GM10248 (cell line): ENCODE results near the gene ZNF740.

Experiments
- CTCF ChIA-PET: fragments of 300-600 bp; sonication (Branson Sonifier 250); formaldehyde crosslinking; extraction: SDS; loops from one replicate; lab custom pipeline; 2021; ENCODE audit warnings: antibody characterized with exemption; lab: Yijun Ruan, JAX
- POLR2A ChIA-PET: fragments of 350-650 bp; sonication (Branson Sonifier 250); formaldehyde crosslinking; extraction: SDS; loops from one replicate; lab custom pipeline; 2020; ENCODE audit warnings: antibody characterized with exemption; lab: Yijun Ruan, JAX
- DNase-seq: peaks from one replicate; pipeline ENCODE4 v3.0.0; 2012; ENCODE audit errors: extremely low spot score
- TF ChIP-seq, protein P1 (sequence below): IDR thresholded peaks from 2 replicates; pipeline ENCODE4 v1.5.1; 2012; ENCODE audit warnings: mild to moderate bottlenecking, low read depth; ENCODE audit errors: extremely low read depth, missing control alignments, control extremely low read depth

ZNF740 gene

DNA sequence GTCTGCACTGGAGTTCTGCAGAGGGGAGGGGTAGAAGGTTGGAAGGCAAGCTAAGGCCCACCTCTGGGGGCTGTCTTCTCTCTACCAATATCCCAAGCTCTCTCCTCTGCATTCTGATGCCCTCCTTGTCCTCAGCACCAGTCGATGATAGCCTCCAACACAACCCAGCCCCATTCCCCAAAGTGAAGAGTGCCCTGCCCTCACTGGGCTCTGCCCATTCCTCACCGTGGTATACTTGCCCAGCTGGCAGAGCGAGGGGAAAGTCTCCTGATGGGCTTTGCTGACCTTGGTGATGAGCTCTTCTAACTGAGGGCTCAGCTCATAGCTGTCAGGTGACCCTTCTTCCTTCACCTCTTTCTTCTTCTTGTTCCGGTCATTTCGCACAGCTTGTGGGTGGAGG lies 33.7 kb downstream of the ZNF740 start:
- POLR2A ChIA-PET = interaction anchor here (0.6 to 0.9 kb wide), 3 partner anchors 71 to 250 kb away, joined by 3 to 4 read pairs (median 4); partner anchors contain the start of gene AAAS
- DNase-seq = no peak
- TF ChIP-seq, protein P1, sequence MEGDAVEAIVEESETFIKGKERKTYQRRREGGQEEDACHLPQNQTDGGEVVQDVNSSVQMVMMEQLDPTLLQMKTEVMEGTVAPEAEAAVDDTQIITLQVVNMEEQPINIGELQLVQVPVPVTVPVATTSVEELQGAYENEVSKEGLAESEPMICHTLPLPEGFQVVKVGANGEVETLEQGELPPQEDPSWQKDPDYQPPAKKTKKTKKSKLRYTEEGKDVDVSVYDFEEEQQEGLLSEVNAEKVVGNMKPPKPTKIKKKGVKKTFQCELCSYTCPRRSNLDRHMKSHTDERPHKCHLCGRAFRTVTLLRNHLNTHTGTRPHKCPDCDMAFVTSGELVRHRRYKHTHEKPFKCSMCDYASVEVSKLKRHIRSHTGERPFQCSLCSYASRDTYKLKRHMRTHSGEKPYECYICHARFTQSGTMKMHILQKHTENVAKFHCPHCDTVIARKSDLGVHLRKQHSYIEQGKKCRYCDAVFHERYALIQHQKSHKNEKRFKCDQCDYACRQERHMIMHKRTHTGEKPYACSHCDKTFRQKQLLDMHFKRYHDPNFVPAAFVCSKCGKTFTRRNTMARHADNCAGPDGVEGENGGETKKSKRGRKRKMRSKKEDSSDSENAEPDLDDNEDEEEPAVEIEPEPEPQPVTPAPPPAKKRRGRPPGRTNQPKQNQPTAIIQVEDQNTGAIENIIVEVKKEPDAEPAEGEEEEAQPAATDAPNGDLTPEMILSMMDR = no peak
- CTCF ChIA-PET = interaction anchor here (0.8 to 19.5 kb wide), 38 partner anchors 9 to 294 kb away, joined by 3 to 383 read pairs (median 7); partner anchors contain the start of genes AAAS, CSAD, ESPL1 and MYG1

DNA sequence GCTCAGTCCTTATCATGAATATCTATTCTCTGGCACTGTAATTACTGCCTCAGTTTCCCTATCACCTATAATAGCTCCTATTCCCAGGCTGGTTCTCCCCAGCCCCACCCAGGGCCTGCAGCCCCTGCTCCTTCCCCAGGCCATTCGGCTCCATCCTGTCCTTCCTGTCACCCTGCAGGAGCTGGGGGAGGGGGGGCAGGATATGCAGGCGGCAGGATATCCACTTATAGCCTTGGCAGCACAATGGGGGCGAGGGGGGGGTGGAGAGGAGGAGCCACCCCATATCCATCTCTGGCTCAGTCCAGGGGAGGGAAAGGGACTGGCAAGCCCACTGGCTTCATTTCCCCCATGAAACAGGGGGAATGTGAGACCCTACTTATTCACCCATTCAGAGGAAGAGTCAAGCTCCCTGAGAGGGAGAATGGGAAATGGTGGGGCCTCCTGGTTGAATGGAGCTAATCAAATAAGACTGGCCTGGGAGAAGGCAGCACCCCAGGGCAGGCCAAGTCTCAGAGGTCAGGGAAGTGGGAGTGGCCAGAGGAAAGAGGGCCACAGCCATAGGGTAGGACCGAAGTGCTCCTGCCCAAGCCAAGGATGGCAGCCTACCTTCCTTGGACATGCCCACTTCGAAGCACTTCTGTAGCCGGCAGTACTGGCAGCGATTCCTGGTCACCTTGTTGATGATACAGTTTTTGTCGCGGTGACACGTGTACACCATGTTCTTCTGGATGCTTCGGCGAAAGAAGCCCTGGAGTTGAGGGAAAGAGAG lies 34.3 kb downstream of the ZNF740 start:
- DNase-seq = no peak
- POLR2A ChIA-PET = interaction anchor here (0.6 to 0.8 kb wide), 2 partner anchors 71 to 249 kb away, joined by 3 to 4 read pairs; no protein-coding TSS in a partner anchor
- TF ChIP-seq, protein P1 = no peak
- CTCF ChIA-PET = interaction anchor here (1.1 to 19.5 kb wide), 24 partner anchors 11 to 294 kb away, joined by 3 to 383 read pairs (median 10); partner anchors contain the start of genes AAAS, CSAD, ESPL1 and MYG1

DNA sequence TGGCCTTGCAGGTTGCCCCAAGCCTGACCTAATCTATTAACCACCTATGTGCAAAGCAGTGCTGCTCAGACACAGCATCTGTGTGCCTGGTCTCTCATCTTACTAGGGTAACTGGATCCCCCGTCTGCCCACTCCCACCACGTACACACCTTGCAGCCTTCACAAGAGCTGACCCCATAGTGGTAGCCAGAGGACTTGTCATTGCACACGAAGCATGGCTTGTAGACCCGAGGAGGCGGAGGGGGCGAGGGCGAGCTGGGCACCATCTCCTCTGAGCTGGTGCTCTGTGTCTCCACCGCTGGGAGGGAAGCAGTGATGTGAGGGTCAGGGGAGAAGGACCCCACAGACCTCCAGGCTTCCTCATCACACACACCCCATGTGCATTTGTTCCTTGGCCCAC lies 35.0 kb downstream of the ZNF740 start:
- DNase-seq = no peak
- POLR2A ChIA-PET = no interaction called here
- TF ChIP-seq, protein P1 = no peak
- CTCF ChIA-PET = interaction anchor here (1.1 to 19.5 kb wide), 17 partner anchors 8 to 293 kb away, joined by 3 to 383 read pairs (median 7); partner anchors contain the start of genes AAAS, ESPL1, ITGB7 and MYG1

DNA sequence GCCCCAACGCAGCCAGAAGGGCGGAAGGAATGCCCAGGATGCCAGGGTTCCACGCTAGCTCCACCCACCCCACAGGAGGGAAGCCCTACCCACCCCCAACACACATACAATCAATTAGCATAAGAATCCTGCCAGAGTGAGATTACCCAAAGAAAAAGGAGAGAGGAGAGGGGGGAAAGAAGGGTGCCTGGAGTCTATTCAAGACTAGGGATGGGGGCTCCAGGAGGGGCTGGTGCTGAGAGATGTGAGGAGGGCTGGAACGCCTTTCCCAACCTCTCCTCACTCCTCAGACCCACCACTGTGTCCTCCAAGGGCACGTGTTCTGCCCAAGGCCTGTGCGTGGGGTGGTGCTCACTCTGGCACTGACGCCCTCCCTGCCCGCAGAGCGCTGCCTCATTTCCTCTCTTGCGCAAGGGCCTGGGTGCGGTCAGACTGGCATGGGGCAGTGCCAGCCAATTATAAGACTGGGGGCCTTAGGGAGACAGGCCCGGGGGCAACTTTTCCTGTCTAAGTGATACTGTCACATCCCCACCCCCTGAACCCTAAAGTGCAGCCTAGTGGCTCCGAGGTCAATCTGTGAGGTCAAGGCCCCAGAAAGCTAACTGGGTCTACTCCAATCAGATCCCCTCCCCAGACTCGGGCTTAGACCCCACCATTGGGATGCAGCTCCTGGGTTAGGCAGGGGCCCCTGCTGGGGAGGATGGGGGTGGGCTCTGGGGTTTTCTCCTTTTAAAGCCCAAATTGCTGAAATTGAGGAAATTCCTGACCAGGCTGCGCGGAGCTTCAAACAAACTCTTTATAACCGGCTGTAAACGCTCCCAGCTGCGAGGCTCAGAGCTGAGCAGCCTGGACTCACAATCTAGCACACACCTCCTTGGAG lies 36.8 kb downstream of the ZNF740 start:
- ChIA-PET CTCF (interaction anchor here (0.7 to 19.5 kb wide), 14 partner anchors 7 to 128 kb away, joined by 3 to 383 read pairs (median 6); partner anchors contain the start of genes AAAS, ESPL1, ITGB7 and MYG1), POLR2A (no interaction called here)
- DNase-seq = no peak
- TF ChIP-seq, protein P1 = no peak

DNA sequence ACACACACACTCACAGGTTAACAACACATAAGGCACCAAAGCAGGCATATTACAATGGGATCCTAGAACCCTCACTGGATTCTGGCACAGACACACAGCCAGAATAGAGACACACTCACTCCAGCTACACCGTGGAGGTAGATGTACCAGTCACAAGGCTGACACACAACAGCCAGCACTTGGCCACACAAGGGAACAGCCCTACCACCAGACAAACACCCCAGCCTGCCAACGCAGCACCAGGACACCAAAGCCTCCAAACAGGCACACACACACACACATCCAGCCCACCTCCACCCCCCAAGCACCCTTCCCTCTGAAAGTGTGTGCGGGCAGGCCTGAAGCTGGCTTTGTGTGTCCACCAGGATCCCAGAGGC lies 37.4 kb downstream of the ZNF740 start:
- DNase-seq = no peak
- ChIA-PET POLR2A (no interaction called here), CTCF (interaction anchor here (0.8 to 17.4 kb wide), 8 partner anchors 8 to 127 kb away, joined by 3 to 206 read pairs (median 3); partner anchors contain the start of gene AAAS)
- TF ChIP-seq, protein P1 = no peak
